GM21447 (cell line): Measurements from ENCODE around the gene CYP26C1.

Experiments
- ATAC-seq: cut with Tn5 transposase; IDR thresholded peaks from one replicate; pipeline ENCODE4 v1.9.1; 2021; ENCODE audit not compliant: unreplicated experiment

CYP26C1 gene

GRCh38 chr10:93110472-93111146 is 50.0 kb downstream of the CYP26C1 start:
- ATAC-seq = peak; percentile 70

DNA sequence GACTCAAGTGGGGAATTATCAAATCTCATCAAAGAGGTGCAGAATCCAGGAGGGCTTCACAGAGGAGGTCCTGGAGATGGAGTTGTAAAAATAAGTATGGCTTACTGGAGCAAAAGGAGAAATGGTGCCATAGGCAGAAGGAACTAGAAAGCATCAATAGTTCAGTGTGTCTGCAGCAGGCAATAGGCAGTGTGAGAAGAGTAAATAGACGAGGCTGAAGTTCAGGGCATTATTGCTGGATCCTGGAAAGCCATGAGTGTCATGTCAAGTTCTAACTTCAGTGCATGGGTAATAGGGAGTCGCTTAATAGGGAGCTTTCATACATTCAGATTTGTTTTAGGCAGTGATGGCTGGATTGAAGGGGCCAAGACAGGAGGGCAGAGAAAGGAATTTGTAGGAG is 52.4 kb downstream of the CYP26C1 start:
- ATAC-seq = no peak

GRCh38 chr10:93115661-93116383 is 55.2 kb downstream of the CYP26C1 start:
- peak; percentile 53 for ATAC-seq
